HL-60 (cell line): ENCODE measurements around the gene PLPPR4.

Source experiments
- DNase-seq, 2 experiments: peaks; one replicate each; pipeline ENCODE4 v3.0.0-alpha.2; 2010 to 2020; ENCODE audit warnings: low read depth in 1 of 2, low spot score in 1 of 2
- H3K27ac ChIP-seq: fragments of 250-450 bp; sonication (Bioruptor Pico); replicated peaks from 2 replicates; pipeline ENCODE4 v1.5.1; 2020; ENCODE audit warnings: mild to moderate bottlenecking, moderate library complexity
- H3K27me3 ChIP-seq: fragments of 250-450 bp; sonication (Bioruptor Pico); 2 replicates; pipeline ENCODE4 v1.5.1; 2021; ENCODE audit warnings: mild to moderate bottlenecking, moderate library complexity; ENCODE audit not compliant: insufficient read depth, poor library complexity, severe bottlenecking
- H3K4me3 ChIP-seq: replicated peaks from 2 replicates; pipeline ENCODE4 v1.5.1; 2011; ENCODE audit warnings: mild to moderate bottlenecking, control low read depth, low read length; ENCODE audit not compliant: insufficient read depth
- GABPA ChIP-seq: IDR thresholded peaks from 2 replicates; pipeline ENCODE4 v1.6.1; 2012; ENCODE audit warnings: low read depth
- POLR2AphosphoS5 ChIP-seq: IDR thresholded peaks from 2 replicates; pipeline ENCODE4 v1.6.1; 2012; ENCODE audit warnings: low read depth
- SPI1 ChIP-seq: IDR thresholded peaks from 2 replicates; pipeline ENCODE4 v1.6.1; 2012; ENCODE audit warnings: low read depth, mild to moderate bottlenecking, borderline replicate concordance
- TF ChIP-seq, protein P1 (sequence below): IDR thresholded peaks from 2 replicates; pipeline ENCODE4 v1.6.1; 2012; ENCODE audit warnings: low read depth; ENCODE audit not compliant: insufficient replicate concordance
- TF ChIP-seq, protein P2 (sequence below): IDR thresholded peaks from one replicate; pipeline ENCODE4 v1.5.1; 2011; ENCODE audit warnings: low read length, control low read depth, inconsistent platforms; ENCODE audit not compliant: insufficient read depth

PLPPR4 gene

DNA sequence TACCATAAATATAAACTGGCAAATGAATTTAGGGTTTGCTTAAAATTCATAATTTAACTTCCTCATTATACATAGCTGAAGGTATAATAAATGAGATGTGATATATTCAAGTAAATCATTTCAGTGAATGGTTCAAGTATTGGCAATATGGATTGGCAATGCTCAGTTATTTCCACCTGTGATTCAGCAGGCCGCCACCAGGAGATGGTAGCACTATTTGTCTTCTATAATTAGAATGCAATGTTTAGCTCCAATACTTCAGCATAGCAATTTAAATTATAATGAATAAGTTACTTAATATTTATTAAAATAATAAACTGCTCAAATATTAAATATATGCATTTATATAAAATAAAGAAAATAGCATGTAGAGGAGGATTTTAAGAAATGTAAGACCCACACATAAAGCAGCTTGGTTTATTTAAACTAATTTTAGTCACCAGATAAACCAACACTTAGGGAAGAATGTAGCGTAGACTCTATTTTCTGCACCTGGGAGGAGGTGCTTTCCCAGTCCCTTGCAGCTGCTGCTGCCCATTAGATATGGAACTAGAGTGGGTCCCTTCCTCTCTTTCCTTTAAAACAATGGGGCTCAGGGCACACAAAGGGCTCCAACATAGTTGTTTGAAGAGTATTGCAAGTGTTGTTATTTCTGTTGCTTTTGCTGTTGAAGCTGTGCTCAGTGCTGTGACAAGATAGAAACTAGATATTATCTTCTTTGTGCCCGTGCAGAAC, 62.1 kb downstream of the PLPPR4 start:
- no peaks in the 10 kb centered on the region for H3K27me3 ChIP-seq
- TF ChIP-seq, protein P1, sequence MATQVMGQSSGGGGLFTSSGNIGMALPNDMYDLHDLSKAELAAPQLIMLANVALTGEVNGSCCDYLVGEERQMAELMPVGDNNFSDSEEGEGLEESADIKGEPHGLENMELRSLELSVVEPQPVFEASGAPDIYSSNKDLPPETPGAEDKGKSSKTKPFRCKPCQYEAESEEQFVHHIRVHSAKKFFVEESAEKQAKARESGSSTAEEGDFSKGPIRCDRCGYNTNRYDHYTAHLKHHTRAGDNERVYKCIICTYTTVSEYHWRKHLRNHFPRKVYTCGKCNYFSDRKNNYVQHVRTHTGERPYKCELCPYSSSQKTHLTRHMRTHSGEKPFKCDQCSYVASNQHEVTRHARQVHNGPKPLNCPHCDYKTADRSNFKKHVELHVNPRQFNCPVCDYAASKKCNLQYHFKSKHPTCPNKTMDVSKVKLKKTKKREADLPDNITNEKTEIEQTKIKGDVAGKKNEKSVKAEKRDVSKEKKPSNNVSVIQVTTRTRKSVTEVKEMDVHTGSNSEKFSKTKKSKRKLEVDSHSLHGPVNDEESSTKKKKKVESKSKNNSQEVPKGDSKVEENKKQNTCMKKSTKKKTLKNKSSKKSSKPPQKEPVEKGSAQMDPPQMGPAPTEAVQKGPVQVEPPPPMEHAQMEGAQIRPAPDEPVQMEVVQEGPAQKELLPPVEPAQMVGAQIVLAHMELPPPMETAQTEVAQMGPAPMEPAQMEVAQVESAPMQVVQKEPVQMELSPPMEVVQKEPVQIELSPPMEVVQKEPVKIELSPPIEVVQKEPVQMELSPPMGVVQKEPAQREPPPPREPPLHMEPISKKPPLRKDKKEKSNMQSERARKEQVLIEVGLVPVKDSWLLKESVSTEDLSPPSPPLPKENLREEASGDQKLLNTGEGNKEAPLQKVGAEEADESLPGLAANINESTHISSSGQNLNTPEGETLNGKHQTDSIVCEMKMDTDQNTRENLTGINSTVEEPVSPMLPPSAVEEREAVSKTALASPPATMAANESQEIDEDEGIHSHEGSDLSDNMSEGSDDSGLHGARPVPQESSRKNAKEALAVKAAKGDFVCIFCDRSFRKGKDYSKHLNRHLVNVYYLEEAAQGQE, result no peak
- no peak for TF ChIP-seq POLR2AphosphoS5
- TF ChIP-seq GABPA, result no peak
- TF ChIP-seq, protein P2, sequence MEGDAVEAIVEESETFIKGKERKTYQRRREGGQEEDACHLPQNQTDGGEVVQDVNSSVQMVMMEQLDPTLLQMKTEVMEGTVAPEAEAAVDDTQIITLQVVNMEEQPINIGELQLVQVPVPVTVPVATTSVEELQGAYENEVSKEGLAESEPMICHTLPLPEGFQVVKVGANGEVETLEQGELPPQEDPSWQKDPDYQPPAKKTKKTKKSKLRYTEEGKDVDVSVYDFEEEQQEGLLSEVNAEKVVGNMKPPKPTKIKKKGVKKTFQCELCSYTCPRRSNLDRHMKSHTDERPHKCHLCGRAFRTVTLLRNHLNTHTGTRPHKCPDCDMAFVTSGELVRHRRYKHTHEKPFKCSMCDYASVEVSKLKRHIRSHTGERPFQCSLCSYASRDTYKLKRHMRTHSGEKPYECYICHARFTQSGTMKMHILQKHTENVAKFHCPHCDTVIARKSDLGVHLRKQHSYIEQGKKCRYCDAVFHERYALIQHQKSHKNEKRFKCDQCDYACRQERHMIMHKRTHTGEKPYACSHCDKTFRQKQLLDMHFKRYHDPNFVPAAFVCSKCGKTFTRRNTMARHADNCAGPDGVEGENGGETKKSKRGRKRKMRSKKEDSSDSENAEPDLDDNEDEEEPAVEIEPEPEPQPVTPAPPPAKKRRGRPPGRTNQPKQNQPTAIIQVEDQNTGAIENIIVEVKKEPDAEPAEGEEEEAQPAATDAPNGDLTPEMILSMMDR, result peak; percentile 30
- H3K27ac ChIP-seq, result no peak overlapping the region
- no peak overlapping the region for H3K4me3 ChIP-seq
- DNase-seq, result no peak

DNA sequence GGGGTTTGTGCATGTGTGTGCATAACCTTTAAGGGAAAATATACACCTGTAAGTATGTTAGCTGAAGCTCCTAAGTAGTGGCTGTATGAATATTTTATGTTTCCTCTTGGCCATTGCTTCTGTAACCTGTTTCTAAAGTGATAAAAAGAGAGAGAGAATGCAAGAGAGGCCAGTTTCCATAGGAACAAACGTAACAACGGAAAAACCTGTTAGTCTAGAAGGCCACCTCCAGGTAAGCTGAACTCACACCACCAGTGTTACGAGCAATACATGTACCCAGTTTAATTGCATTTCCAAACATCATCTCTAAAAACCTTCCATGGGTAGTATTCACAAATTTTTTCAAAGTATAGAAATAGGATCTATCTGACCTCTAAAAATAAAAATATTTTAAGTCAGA, 63.1 kb downstream of the PLPPR4 start:
- H3K27ac ChIP-seq, result no peak overlapping the region
- no peak for DNase-seq

DNA sequence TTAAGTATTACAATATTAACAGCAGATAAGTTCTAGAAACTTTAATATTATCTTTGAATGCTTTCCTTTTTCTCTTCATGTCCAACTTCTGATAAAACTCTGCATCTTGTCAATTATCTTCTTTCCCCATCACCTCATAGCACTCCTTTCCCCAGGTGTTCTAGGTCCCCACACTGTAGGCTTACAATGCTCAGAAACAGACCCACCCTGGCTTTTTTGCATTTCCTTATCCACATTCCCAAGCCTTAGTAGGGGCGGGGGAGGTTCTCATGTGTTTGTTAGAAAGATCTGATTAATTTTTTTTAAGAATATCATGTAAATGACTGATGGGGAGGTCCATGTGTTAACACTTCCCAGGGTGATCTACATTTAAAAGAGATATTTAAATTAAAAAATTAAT, 63.9 kb downstream of the PLPPR4 start:
- Histone ChIP-seq H3K27ac (no peak overlapping the region), H3K27me3 (no peaks in the 10 kb centered on the region), H3K4me3 (no peak overlapping the region)
- TF ChIP-seq GABPA (no peak), SPI1 (no peak), POLR2AphosphoS5 (no peak)
- TF ChIP-seq, protein P2, result no peak
- TF ChIP-seq, protein P1, result no peak
- DNase-seq, result no peak

More for the DNA sequence above, 63.1 kb downstream of the PLPPR4 start:
- TF ChIP-seq POLR2AphosphoS5, result no peak
- TF ChIP-seq, protein P2, result no peak
- TF ChIP-seq, protein P1, result no peak
- no peak for TF ChIP-seq GABPA
- Histone ChIP-seq H3K4me3 (no peak overlapping the region), H3K27me3 (no peaks in the 10 kb centered on the region)
